HG03064 (cell line): Measurements from ENCODE around the gene OXER1.

Experiments
- ATAC-seq: cut with Tn5 transposase; IDR thresholded peaks from one replicate; pipeline ENCODE4 v1.9.1; 2021; ENCODE audit warnings: low read depth; ENCODE audit not compliant: unreplicated experiment

OXER1 gene

DNA sequence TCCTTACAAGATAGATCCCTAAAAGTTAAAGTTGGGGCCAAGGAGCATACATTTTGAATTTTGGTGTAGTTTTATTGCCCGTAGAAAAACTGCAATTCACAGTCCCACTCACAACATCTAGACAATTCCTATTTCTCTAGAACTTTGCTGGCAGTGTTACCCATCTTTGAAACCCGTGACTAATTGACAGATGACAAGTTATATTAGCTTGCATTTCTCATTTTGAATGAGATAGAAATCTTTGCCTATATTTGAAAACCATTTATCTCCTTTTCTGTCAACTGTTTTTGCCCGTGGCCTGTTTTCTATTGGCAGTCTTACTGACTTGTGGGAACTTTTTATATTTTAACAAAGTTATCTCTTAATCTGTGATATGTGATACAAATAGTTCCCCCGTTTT, 50.0 kb downstream of the OXER1 start:
- no peak for ATAC-seq

GRCh38 chr2:42712934-42713333, 51.0 kb downstream of the OXER1 start:
- ATAC-seq: no peak
